Calu3 (cell line): ENCODE measurements around the gene P3H3. TPM values are rescaled to one million over a fixed set of nuclear protein-coding genes. Genes with fewer than 3 reads are reported as not detected.

Experiments used
- BruUV-seq: library from RNA; stranded (reverse); fragments of 400-500 nt; replicated peaks from 2 replicates; lab custom pipeline; 2021; lab: Mats Ljungman, UMichigan
- CTCF ChIA-PET: fragments of 300-600 bp; sonication (Branson Sonifier 250); formaldehyde crosslinking; loops from one replicate; lab custom pipeline; 2022; ENCODE audit warnings: antibody characterized with exemption; lab: Charles Lee
- DNase-seq: peaks from one replicate; pipeline ENCODE4 v3.0.0; 2022
- H3K27ac Mint-ChIP-seq: one replicate; pipeline ENCODE4 v1.8.0; 2022; ENCODE audit warnings: mixed read lengths; ENCODE audit not compliant: unreplicated experiment
- H3K27me3 Mint-ChIP-seq: one replicate; pipeline ENCODE4 v1.8.0; 2022; ENCODE audit warnings: mixed read lengths; ENCODE audit not compliant: unreplicated experiment
- H3K36me3 Mint-ChIP-seq: one replicate; pipeline ENCODE4 v1.8.0; 2022; ENCODE audit warnings: mild to moderate bottlenecking, moderate library complexity, mixed read lengths; ENCODE audit not compliant: insufficient read depth, unreplicated experiment
- H3K4me1 Mint-ChIP-seq: one replicate; pipeline ENCODE4 v1.8.0; 2022; ENCODE audit warnings: mild to moderate bottlenecking, low read depth, mixed read lengths; ENCODE audit not compliant: unreplicated experiment
- H3K4me3 Mint-ChIP-seq: one replicate; pipeline ENCODE4 v1.8.0; 2022; ENCODE audit warnings: mild to moderate bottlenecking, low read depth, moderate library complexity, mixed read lengths; ENCODE audit not compliant: unreplicated experiment
- H3K9me3 Mint-ChIP-seq: one replicate; pipeline ENCODE4 v1.8.0; 2022; ENCODE audit warnings: low read depth, mixed read lengths; ENCODE audit not compliant: unreplicated experiment
- CTCF ChIP-seq: fragments of 200-600 bp; IDR thresholded peaks from one replicate; pipeline ENCODE4 v1.8.0; 2022; ENCODE audit warnings: antibody characterized with exemption; ENCODE audit not compliant: unreplicated experiment
- intact Hi-C: fragments of 100-400 bp; cut with micrococcal nuclease; formaldehyde crosslinking; loops from one replicate; pipeline ENCODE4 v1.10.0; 2022; ENCODE audit not compliant: unreplicated experiment
- total RNA-seq: library from RNA; stranded (reverse); gene quantifications from 2 replicates; pipeline ENCODE4 v1.2.3, GENCODE V29; 2022

Gene P3H3
- total RNA-seq, 1 experiment from 2014 or later: 0.45 TPM

- no peaks in the 10 kb centered on the region for H3K36me3 Mint-ChIP-seq
- H3K4me1 Mint-ChIP-seq: no peaks in the 10 kb centered on the region
- H3K27ac Mint-ChIP-seq: no peak overlapping the region
- no TSS peak for BruUV-seq
- peaks cover 41% of the 10 kb centered on the region for H3K27me3 Mint-ChIP-seq
- no peak for TF ChIP-seq CTCF
- no peak for DNase-seq
- H3K4me3 Mint-ChIP-seq: no peak overlapping the region
- H3K9me3 Mint-ChIP-seq: no peaks in the 10 kb centered on the region
- intact Hi-C loops: no loop called here
- CTCF ChIA-PET: interaction anchor here (0.7 kb wide), 1 partner anchor 11 kb away, joined by 4 read pairs; no protein-coding TSS in a partner anchor
These were observed 19.2 kb upstream of the P3H3 start for GRCh38 chr12:6809056-6809455.

- no peak overlapping the region for H3K4me3 Mint-ChIP-seq
- DNase-seq: no peak
- H3K9me3 Mint-ChIP-seq: no peaks in the 10 kb centered on the region
- CTCF ChIA-PET: no interaction called here
- no peaks in the 10 kb centered on the region for H3K4me1 Mint-ChIP-seq
- no peak overlapping the region for H3K27ac Mint-ChIP-seq
- no peaks in the 10 kb centered on the region for H3K36me3 Mint-ChIP-seq
- no peak for TF ChIP-seq CTCF
- intact Hi-C loops: no loop called here
- peaks cover 58% of the 10 kb centered on the region for H3K27me3 Mint-ChIP-seq
- BruUV-seq: no TSS peak
These were observed 17.4 kb upstream of the P3H3 start for GRCh38 chr12:6810758-6811157.

GRCh38 chr12:6813363-6813762 is 14.8 kb upstream of the P3H3 start:
- Mint-ChIP-seq H3K4me3 (no peak overlapping the region), H3K27ac (no peak overlapping the region), H3K4me1 (no peaks in the 10 kb centered on the region), H3K36me3 (no peaks in the 10 kb centered on the region), H3K9me3 (no peaks in the 10 kb centered on the region), H3K27me3 (peaks cover 82% of the 10 kb centered on the region)
- no peak for DNase-seq
- intact Hi-C loops: no loop called here
- CTCF ChIA-PET: interaction anchor here (1.2 to 1.3 kb wide), 2 partner anchors 22 to 38 kb away, joined by 4 read pairs; partner anchors contain the start of gene CDCA3
- BruUV-seq: no TSS peak
- TF ChIP-seq CTCF: no peak

- no peak for DNase-seq
- BruUV-seq: no TSS peak
- no peak overlapping the region for H3K4me3 Mint-ChIP-seq
- no peaks in the 10 kb centered on the region for H3K9me3 Mint-ChIP-seq
- H3K27ac Mint-ChIP-seq: no peak overlapping the region
- intact Hi-C loops: no loop called here
- no peaks in the 10 kb centered on the region for H3K36me3 Mint-ChIP-seq
- TF ChIP-seq CTCF: no peak
- H3K27me3 Mint-ChIP-seq: peaks cover 82% of the 10 kb centered on the region
- CTCF ChIA-PET: no interaction called here
- no peaks in the 10 kb centered on the region for H3K4me1 Mint-ChIP-seq
These were observed 11.6 kb upstream of the P3H3 start for GRCh38 chr12:6816598-6816997.
